Central memory CD8-positive, alpha-beta T cell (primary cell): Measurements from ENCODE around the gene STK24.

Source experiments
- ATAC-seq: fragments of 150-1000 bp; cut with Tn5 transposase; replicated peaks from 2 replicates; pipeline ENCODE4 v1.10.0; 2022; ENCODE audit warnings: mild to moderate bottlenecking, moderate FRiP score, moderate number of reproducible peaks; ENCODE audit not compliant: poor library complexity, severe bottlenecking; ENCODE audit errors: extremely low read depth
- DNase-seq, 2 donors: peaks; one replicate each; pipeline ENCODE4 v3.0.0; 2021; ENCODE audit warnings: low spot score in 2 of 2
- H3K27ac Mint-ChIP-seq: one replicate; pipeline ENCODE4 v1.8.0; 2022; ENCODE audit warnings: low read depth, mild to moderate bottlenecking, moderate library complexity, mixed read lengths
- H3K27me3 Mint-ChIP-seq: one replicate; pipeline ENCODE4 v1.8.0; 2022; ENCODE audit warnings: mixed read lengths
- H3K36me3 Mint-ChIP-seq: one replicate; pipeline ENCODE4 v1.8.0; 2022; ENCODE audit warnings: mild to moderate bottlenecking, moderate library complexity, mixed read lengths; ENCODE audit not compliant: insufficient read depth
- H3K4me1 Mint-ChIP-seq: one replicate; pipeline ENCODE4 v1.8.0; 2022; ENCODE audit warnings: mixed read lengths
- H3K4me3 Mint-ChIP-seq: one replicate; pipeline ENCODE4 v1.8.0; 2022; ENCODE audit warnings: mild to moderate bottlenecking, moderate library complexity, mixed read lengths
- H3K9me3 Mint-ChIP-seq: one replicate; pipeline ENCODE4 v1.8.0; 2022; ENCODE audit warnings: mixed read lengths

STK24 gene

GRCh38 chr13:98406971-98407370, 169.9 kb downstream of the STK24 start:
- ATAC-seq (no peak), DNase-seq (no peak)
- H3K27me3 Mint-ChIP-seq = peaks cover 55% of the 10 kb centered on the region
- peaks cover 9% of the 10 kb centered on the region for H3K4me1 Mint-ChIP-seq
- H3K36me3 Mint-ChIP-seq = peaks cover 2% of the 10 kb centered on the region
- no peak overlapping the region for H3K4me3 Mint-ChIP-seq
- no peak overlapping the region for H3K27ac Mint-ChIP-seq
- H3K9me3 Mint-ChIP-seq = no peaks in the 10 kb centered on the region

GRCh38 chr13:98406427-98406826, 170.5 kb downstream of the STK24 start:
- H3K36me3 Mint-ChIP-seq = no peaks in the 10 kb centered on the region
- H3K27me3 Mint-ChIP-seq = peaks cover 49% of the 10 kb centered on the region
- no peak overlapping the region for H3K4me3 Mint-ChIP-seq
- no peak overlapping the region for H3K27ac Mint-ChIP-seq
- ATAC-seq (no peak), DNase-seq (no peak)
- no peaks in the 10 kb centered on the region for H3K9me3 Mint-ChIP-seq
- H3K4me1 Mint-ChIP-seq = peaks cover 4% of the 10 kb centered on the region

GRCh38 chr13:98405690-98406344, 171.1 kb downstream of the STK24 start:
- H3K4me3 Mint-ChIP-seq = no peak overlapping the region

GRCh38 chr13:98405107-98405571, 171.8 kb downstream of the STK24 start:
- Mint-ChIP-seq H3K4me1 (no peaks in the 10 kb centered on the region), H3K27me3 (peaks cover 36% of the 10 kb centered on the region), H3K36me3 (no peaks in the 10 kb centered on the region), H3K27ac (no peak overlapping the region), H3K9me3 (no peaks in the 10 kb centered on the region), H3K4me3 (no peak overlapping the region)
- ATAC-seq = no peak
- DNase-seq = no peak

More at GRCh38 chr13:98405690-98406344, 171.1 kb downstream of the STK24 start:
- DNase-seq (no peak), ATAC-seq (no peak)
- Mint-ChIP-seq H3K36me3 (no peaks in the 10 kb centered on the region), H3K27me3 (peaks cover 43% of the 10 kb centered on the region), H3K9me3 (no peaks in the 10 kb centered on the region), H3K27ac (no peak overlapping the region), H3K4me1 (no peaks in the 10 kb centered on the region)

- H3K36me3 Mint-ChIP-seq = no peaks in the 10 kb centered on the region
- no peak for DNase-seq
- no peak overlapping the region for H3K27ac Mint-ChIP-seq
- no peak overlapping the region for H3K4me3 Mint-ChIP-seq
- H3K9me3 Mint-ChIP-seq = no peaks in the 10 kb centered on the region
- no peaks in the 10 kb centered on the region for H3K4me1 Mint-ChIP-seq
- ATAC-seq = no peak
- H3K27me3 Mint-ChIP-seq = peaks cover 33% of the 10 kb centered on the region
These were observed 173.8 kb downstream of the STK24 start for GRCh38 chr13:98403076-98403475.

- no peak for ATAC-seq
- H3K4me1 Mint-ChIP-seq = no peaks in the 10 kb centered on the region
- H3K27me3 Mint-ChIP-seq = peaks cover 33% of the 10 kb centered on the region
- no peak overlapping the region for H3K27ac Mint-ChIP-seq
- DNase-seq = no peak
- H3K9me3 Mint-ChIP-seq = no peaks in the 10 kb centered on the region
- peaks cover 2% of the 10 kb centered on the region for H3K36me3 Mint-ChIP-seq
- no peak overlapping the region for H3K4me3 Mint-ChIP-seq
These were observed 175.0 kb downstream of the STK24 start for GRCh38 chr13:98401934-98402333.

- no peak overlapping the region for H3K27ac Mint-ChIP-seq
- H3K4me1 Mint-ChIP-seq = no peaks in the 10 kb centered on the region
- no peaks in the 10 kb centered on the region for H3K9me3 Mint-ChIP-seq
- H3K4me3 Mint-ChIP-seq = no peak overlapping the region
- H3K27me3 Mint-ChIP-seq = peaks cover 47% of the 10 kb centered on the region
- peaks cover 2% of the 10 kb centered on the region for H3K36me3 Mint-ChIP-seq
- no peak for DNase-seq
- no peak for ATAC-seq
These were observed 177.2 kb downstream of the STK24 start for GRCh38 chr13:98399756-98400155.

- peaks cover 2% of the 10 kb centered on the region for H3K36me3 Mint-ChIP-seq
- ATAC-seq = no peak
- no peak for DNase-seq
- H3K4me3 Mint-ChIP-seq = no peak overlapping the region
- H3K27ac Mint-ChIP-seq = no peak overlapping the region
- H3K27me3 Mint-ChIP-seq = peaks cover 44% of the 10 kb centered on the region
- H3K9me3 Mint-ChIP-seq = no peaks in the 10 kb centered on the region
- H3K4me1 Mint-ChIP-seq = no peaks in the 10 kb centered on the region
These were observed 178.3 kb downstream of the STK24 start for GRCh38 chr13:98398581-98398980.

GRCh38 chr13:98397861-98398260, 179.0 kb downstream of the STK24 start:
- Mint-ChIP-seq H3K27ac (no peak overlapping the region), H3K27me3 (peaks cover 48% of the 10 kb centered on the region), H3K4me1 (no peaks in the 10 kb centered on the region), H3K4me3 (no peak overlapping the region), H3K9me3 (no peaks in the 10 kb centered on the region), H3K36me3 (peaks cover 3% of the 10 kb centered on the region)
- no peak for DNase-seq
- ATAC-seq = no peak

GRCh38 chr13:98397221-98397620, 179.7 kb downstream of the STK24 start:
- H3K9me3 Mint-ChIP-seq = no peaks in the 10 kb centered on the region
- H3K27me3 Mint-ChIP-seq = peaks cover 55% of the 10 kb centered on the region
- no peak for DNase-seq
- peaks cover 3% of the 10 kb centered on the region for H3K36me3 Mint-ChIP-seq
- no peak overlapping the region for H3K4me3 Mint-ChIP-seq
- H3K27ac Mint-ChIP-seq = no peak overlapping the region
- no peak for ATAC-seq
- H3K4me1 Mint-ChIP-seq = no peaks in the 10 kb centered on the region

GRCh38 chr13:98396071-98396710, 180.7 kb downstream of the STK24 start:
- no peaks in the 10 kb centered on the region for H3K9me3 Mint-ChIP-seq
- peaks cover 3% of the 10 kb centered on the region for H3K36me3 Mint-ChIP-seq
- no peak for ATAC-seq
- H3K4me1 Mint-ChIP-seq = no peaks in the 10 kb centered on the region
- H3K4me3 Mint-ChIP-seq = no peak overlapping the region
- H3K27me3 Mint-ChIP-seq = peaks cover 56% of the 10 kb centered on the region
- H3K27ac Mint-ChIP-seq = no peak overlapping the region
- no peak for DNase-seq
